AG04450 (cell line): Measurements from ENCODE around the gene NID1. TPM values are rescaled to one million over a fixed set of nuclear protein-coding genes. Genes with fewer than 3 reads are reported as not detected.

ENCODE experiments used
- CTCF ChIA-PET: fragments of 300-600, 350-600 bp; formaldehyde crosslinking; extraction: SDS; loops from one replicate; lab custom pipeline; 2022; ENCODE audit warnings: antibody characterized with exemption, inconsistent platforms; lab: Charles Lee
- POLR2A ChIA-PET: fragments of 350-600 bp; formaldehyde crosslinking; extraction: SDS; loops from one replicate; lab custom pipeline; 2021; ENCODE audit warnings: antibody characterized with exemption, inconsistent platforms; lab: Yijun Ruan, JAX
- DNase-seq: peaks from one replicate; pipeline ENCODE4 v3.0.0-alpha.2; 2011; ENCODE audit warnings: low read depth, low spot score
- H3K27ac ChIP-seq: one replicate; pipeline ENCODE4 v1.5.1; 2012; ENCODE audit warnings: low read depth, low read length, control low read depth
- H3K27me3 ChIP-seq: one replicate; pipeline ENCODE4 v1.6.0; 2012; ENCODE audit warnings: low read length; ENCODE audit not compliant: control insufficient read depth, insufficient read depth
- H3K4me3 ChIP-seq: 2 replicates; pipeline ENCODE4 v1.5.1; 2011; ENCODE audit warnings: mild to moderate bottlenecking, low read depth, low read length, control low read depth
- H3K9me3 ChIP-seq: 2 replicates; pipeline ENCODE4 v1.5.1; 2012; ENCODE audit warnings: low read length; ENCODE audit not compliant: control insufficient read depth, insufficient read depth
- CTCF ChIP-seq: IDR thresholded peaks from 2 replicates; pipeline ENCODE4 v1.5.1; 2011; ENCODE audit warnings: low read depth, low read length, control low read depth, inconsistent platforms
- polyA plus RNA-seq: library from polyadenylated mRNA; depleted of rRNA; stranded (reverse); fragments of >200 nt; gene quantifications from 2 replicates; pipeline ENCODE4 v1.2.3, GENCODE V29; 2011

The NID1 gene
- polyA plus RNA-seq, 1 experiment, result 137 TPM

GRCh38 chr1:236063919-236064673, 794 bp downstream of the NID1 start:
- H3K27ac ChIP-seq, result peak overlapping the region; percentile 69
- no peaks in the 10 kb centered on the region for H3K9me3 ChIP-seq
- no peak for TF ChIP-seq CTCF
- DNase-seq, result no peak
- H3K27me3 ChIP-seq, result no peaks in the 10 kb centered on the region
- H3K4me3 ChIP-seq, result peak overlapping the region; percentile 67
- CTCF ChIA-PET, result interaction anchor here (1.0 to 1.5 kb wide), 3 partner anchors 11 to 92 kb away, joined by 3 to 8 read pairs (median 4); no protein-coding TSS in a partner anchor
- POLR2A ChIA-PET, result interaction anchor here (1.6 to 1.7 kb wide), 2 partner anchors 80 to 92 kb away, joined by 3 to 6 read pairs; no protein-coding TSS in a partner anchor

GRCh38 chr1:236063551-236063918, 1.4 kb downstream of the NID1 start:
- ChIA-PET POLR2A (interaction anchor here (1.6 kb wide), 1 partner anchor 79 kb away, joined by 3 read pairs; no protein-coding TSS in a partner anchor), CTCF (interaction anchor here (0.7 kb wide), 1 partner anchor 89 kb away, joined by 7 read pairs; no protein-coding TSS in a partner anchor)
- Histone ChIP-seq H3K9me3 (no peaks in the 10 kb centered on the region), H3K27ac (peak overlapping the region; percentile 34), H3K27me3 (no peaks in the 10 kb centered on the region), H3K4me3 (peak overlapping the region; percentile 67)
- DNase-seq, result no peak
- TF ChIP-seq CTCF, result no peak

- Histone ChIP-seq H3K9me3 (no peaks in the 10 kb centered on the region), H3K27ac (no peak overlapping the region), H3K4me3 (no peak overlapping the region), H3K27me3 (no peaks in the 10 kb centered on the region)
- no peak for TF ChIP-seq CTCF
- POLR2A ChIA-PET, result no interaction called here
- CTCF ChIA-PET, result no interaction called here
- no peak for DNase-seq
Observed at GRCh38 chr1:236060286-236060685, 4.6 kb downstream of the NID1 start.

GRCh38 chr1:236059011-236059410, 5.9 kb downstream of the NID1 start:
- H3K4me3 ChIP-seq, result no peak overlapping the region

More at GRCh38 chr1:236059011-236059410, 5.9 kb downstream of the NID1 start:
- peaks cover 2% of the 10 kb centered on the region; the same call in 1 of the 2 replicates for H3K9me3 ChIP-seq
- ChIA-PET POLR2A (no interaction called here), CTCF (no interaction called here)
- no peak overlapping the region for H3K27ac ChIP-seq
- TF ChIP-seq CTCF, result no peak
- DNase-seq, result no peak
- no peaks in the 10 kb centered on the region for H3K27me3 ChIP-seq
